HepG2 (cell line): ENCODE measurements around the gene TMEM131. TPM values are rescaled to one million over a fixed set of nuclear protein-coding genes. Genes with fewer than 3 reads are reported as not detected.

Source experiments
- ATAC-seq: fragments of 200-7000 bp; cut with Tn5 transposase; 3 replicates; pipeline ENCODE4 v1.9.1; 2020; ENCODE audit warnings: mild to moderate bottlenecking, moderate library complexity
- BruUV-seq: library from RNA; stranded (reverse); fragments of 400-500 nt; replicated peaks from 2 replicates; lab custom pipeline; 2021; lab: Mats Ljungman, UMichigan
- CTCF ChIA-PET: fragments of 300-600 bp; formaldehyde crosslinking; extraction: SDS; loops from one replicate; lab custom pipeline; 2021; ENCODE audit warnings: low total read pairs, inconsistent platforms, low intra/inter-chr PET ratio; lab: Yijun Ruan, JAX
- POLR2A ChIA-PET: fragments of 350-600 bp; sonication (Branson Sonifier 250); formaldehyde crosslinking; loops from one replicate; lab custom pipeline; 2020; ENCODE audit warnings: antibody characterized with exemption, inconsistent platforms; lab: Yijun Ruan, JAX
- DNase-seq: peaks from one replicate; pipeline ENCODE4 v3.0.0-alpha.2; 2015; ENCODE audit warnings: low spot score
- FAIRE-seq: peaks from 3 replicates; lab custom pipeline; 2011; peaks lifted over from hg19 to GRCh38; lab: Jason Lieb, UNC
- H2AFZ ChIP-seq: one replicate; pipeline ENCODE4 v1.6.1; 2011; ENCODE audit warnings: low read length, inconsistent platforms
- H3K27ac ChIP-seq: fragments of 300-600 bp; 3 replicates; pipeline ENCODE4 v1.8.0; 2011; ENCODE audit warnings: mixed run types, mild to moderate bottlenecking, mixed read lengths, low read length, inconsistent platforms; ENCODE audit not compliant: insufficient read depth; ENCODE audit errors: extremely low read length
- H3K27me3 ChIP-seq, 2 experiments: fragments of 200-600 bp in 1 of 2; 2 replicates in 1 of 2; 3 replicates in 1 of 2; pipeline versions ENCODE4 v1.6.0 to v1.8.0; 2011; ENCODE audit warnings: low read length in 2 of 2, mild to moderate bottlenecking in 2 of 2, moderate library complexity in 2 of 2, inconsistent platforms in 1 of 2; ENCODE audit not compliant: insufficient read depth in 2 of 2, control insufficient read depth in 1 of 2
- H3K36me3 ChIP-seq, 2 experiments: fragments of 200-600 bp in 1 of 2; replicated peaks in 1 of 2; 2 replicates in 1 of 2; 3 replicates in 1 of 2; pipeline versions ENCODE4 v1.5.1 to v1.8.0; 2011; ENCODE audit warnings: low read length in 2 of 2, inconsistent platforms in 1 of 2; ENCODE audit not compliant: insufficient read depth in 2 of 2, control insufficient read depth in 1 of 2
- H3K4me1 ChIP-seq: 2 replicates; pipeline ENCODE4 v1.5.1; 2012; ENCODE audit warnings: low read length, inconsistent platforms; ENCODE audit not compliant: insufficient read depth
- H3K4me2 ChIP-seq: 2 replicates; pipeline ENCODE4 v1.6.0; 2011; ENCODE audit warnings: low read depth, low read length, inconsistent platforms
- H3K4me3 ChIP-seq, 3 experiments: fragments of 200-600 bp in 1 of 3; sonication (generic), shearing (Covaris generic) in 1 of 3; replicated peaks in 1 of 3; 2 replicates each; pipeline ENCODE4 v1.5.1; 2011 to 2016; ENCODE audit warnings: low read length in 3 of 3, inconsistent platforms in 2 of 3, low read depth in 2 of 3, mild to moderate bottlenecking in 2 of 3, control low read depth in 1 of 3, mixed read lengths in 1 of 3; ENCODE audit not compliant: insufficient read depth in 1 of 3
- H3K79me2 ChIP-seq: one replicate; pipeline ENCODE4 v1.6.1; 2011; ENCODE audit warnings: low read length, inconsistent platforms; ENCODE audit not compliant: insufficient read depth
- H3K9ac ChIP-seq: 2 replicates; pipeline ENCODE4 v1.6.0; 2011; ENCODE audit warnings: mild to moderate bottlenecking, low read depth, low read length, inconsistent platforms; ENCODE audit not compliant: insufficient read depth
- H3K9me3 ChIP-seq: 2 replicates; pipeline ENCODE4 v1.5.1; 2012; ENCODE audit warnings: mild to moderate bottlenecking, low read length
- H4K20me1 ChIP-seq: 2 replicates; pipeline ENCODE4 v1.6.0; 2011; ENCODE audit warnings: inconsistent platforms, mild to moderate bottlenecking, low read length, moderate library complexity; ENCODE audit not compliant: insufficient read depth
- ARID3A ChIP-seq: IDR thresholded peaks from 2 replicates; pipeline ENCODE4 v1.6.1; 2012; ENCODE audit warnings: low read depth, low read length, improper control_type of control experiment
- EP300 ChIP-seq, 3 experiments: sonication (generic) in 1 of 3; formaldehyde crosslinking in 1 of 3; IDR thresholded peaks; 2 replicates each; pipeline versions ENCODE4 v1.5.1 to v1.6.1; 2011 to 2020; ENCODE audit warnings: low read depth in 2 of 3, low read length in 2 of 3, borderline replicate concordance in 1 of 3, improper control_type of control experiment in 1 of 3, mild to moderate bottlenecking in 1 of 3, missing genetic modification reagents in 1 of 3, moderate library complexity in 1 of 3
- HOMEZ ChIP-seq: IDR thresholded peaks from 2 replicates; pipeline ENCODE4 v1.6.1; 2016; ENCODE audit warnings: low read depth
- NR2C2 ChIP-seq: sonication (generic); formaldehyde crosslinking; IDR thresholded peaks from 2 replicates; pipeline ENCODE4 v1.4.0; 2020; ENCODE audit warnings: missing genetic modification reagents, mild to moderate bottlenecking, moderate library complexity, borderline replicate concordance
- NRL ChIP-seq: sonication (generic); formaldehyde crosslinking; IDR thresholded peaks from 2 replicates; pipeline ENCODE4 v1.5.0; 2020; ENCODE audit warnings: missing genetic modification reagents, mild to moderate bottlenecking, moderate library complexity, borderline replicate concordance
- PAXIP1 ChIP-seq: sonication (generic); formaldehyde crosslinking; conservative IDR thresholded peaks from 2 replicates; pipeline ENCODE4 v1.4.0; 2020; ENCODE audit warnings: mild to moderate bottlenecking, missing genetic modification reagents, moderate library complexity
- SAP130 ChIP-seq: IDR thresholded peaks from 2 replicates; pipeline ENCODE4 v1.6.1; 2016; ENCODE audit warnings: low read depth
- TBL1XR1 ChIP-seq: fragments of 150-350 bp; IDR thresholded peaks from 2 replicates; pipeline ENCODE4 v1.6.1; 2014; ENCODE audit warnings: borderline replicate concordance, low read length; ENCODE audit not compliant: partially characterized antibody
- THAP9 ChIP-seq: sonication (generic); formaldehyde crosslinking; IDR thresholded peaks from 2 replicates; pipeline ENCODE4; 2020; ENCODE audit warnings: missing genetic modification reagents, mild to moderate bottlenecking, borderline replicate concordance
- ZBTB38 ChIP-seq: sonication (generic); formaldehyde crosslinking; IDR thresholded peaks from 2 replicates; pipeline ENCODE4 v1.5.1; 2020; ENCODE audit warnings: mild to moderate bottlenecking, missing genetic modification reagents
- ZMYM4 ChIP-seq: sonication (generic); formaldehyde crosslinking; IDR thresholded peaks from 2 replicates; pipeline ENCODE4 v1.8.1; 2023; ENCODE audit warnings: mild to moderate bottlenecking, missing genetic modification reagents
- ZNF235 ChIP-seq: sonication (generic); formaldehyde crosslinking; IDR thresholded peaks from 2 replicates; pipeline ENCODE4 v1.8.1; 2023; ENCODE audit warnings: mild to moderate bottlenecking, missing genetic modification reagents, borderline replicate concordance
- ZNF768 ChIP-seq: sonication (generic); formaldehyde crosslinking; IDR thresholded peaks from 2 replicates; pipeline ENCODE4 v1.4.0; 2020; ENCODE audit warnings: missing genetic modification reagents
- WGBS: methylation state at CpG from one replicate; pipeline ENCODE4 v1.1.6; 2017; ENCODE audit warnings: low lambda C conversion rate; 5-methylcytosine and 5-hydroxymethylcytosine counted together
- in situ Hi-C: cut with HindIII; loops from 2 replicates; pipeline ENCODE4 v1.10.0; 2017; ENCODE audit warnings: low pct_unique_long_range_greater_than_20kb; ENCODE audit not compliant: extremely low pct_ligation_motif_present
- intact Hi-C: fragments of 100-400 bp; cut with micrococcal nuclease; formaldehyde crosslinking; loops from one replicate; pipeline ENCODE4 v1.10.0; 2022; ENCODE audit not compliant: unreplicated experiment
- polyA plus RNA-seq, 8 experiments: library from polyadenylated mRNA; depleted of rRNA in 3 of 8; stranded (reverse) in 7 of 8; unstranded in 1 of 8; fragments of >200 nt; fragmentation: Illumina TruSeq in 4 of 8; extraction: Trizol in 4 of 8; gene quantifications; 2 replicates each; pipeline versions ENCODE4 v1.2.1 to v1.2.3, GENCODE V29; 2011 to 2016; ENCODE audit warnings: low read depth in 4 of 8, missing spikeins in 1 of 8, mixed read lengths in 1 of 8; ENCODE audit not compliant: insufficient read depth in 1 of 8
- total RNA-seq, 5 experiments: library from RNA; depleted of rRNA; stranded (reverse); fragments of >200 nt; fragmentation: Illumina TruSeq; extraction: Trizol; gene quantifications; 2 replicates each; pipeline ENCODE4 v1.2.3, GENCODE V29; 2016; ENCODE audit warnings: low read depth in 1 of 5

Gene TMEM131
- total and polyA plus RNA-seq, 2 of the 13 experiments (the other 11 are each of a cell fraction or from before 2014, with no cell fraction given), result 17.9 to 19.5 TPM

- no TSS peak for BruUV-seq
- peaks cover under 1 to 2% of the 10 kb centered on the region in 2 experiments; a peak in 2 of 5 replicates for H3K27me3 ChIP-seq
- DNase-seq, result peak; percentile 55
- no peaks in the 10 kb centered on the region for H3K79me2 ChIP-seq
- FAIRE-seq, result peak; percentile 54
- H3K4me3 ChIP-seq, result no peak overlapping the region
- no peak overlapping the region for H3K9ac ChIP-seq
- no peaks in the 10 kb centered on the region for H3K9me3 ChIP-seq
- no peak overlapping the region for H2AFZ ChIP-seq
- ChIA-PET POLR2A (no interaction called here), CTCF (no interaction called here)
- in situ Hi-C loops, result loop anchor here (5.0 kb wide), 1 partner anchor 42 kb away; no protein-coding TSS in a partner anchor
- no peaks in the 10 kb centered on the region for H3K36me3 ChIP-seq
- H3K27ac ChIP-seq, result no peak overlapping the region
- H3K4me2 ChIP-seq, result 0 out of 2 replicates have a peak overlapping the region, but pooled peaks have one; percentile 2
- intact Hi-C loops, result no loop called here
- WGBS, result 51% methylated on average over 6 of the region's 6 CpGs
- ATAC-seq, result peak; percentile 18; the same call in 2 of the 3 replicates
- peaks cover 35% of the 10 kb centered on the region for H3K4me1 ChIP-seq
- no peaks in the 10 kb centered on the region for H4K20me1 ChIP-seq
- TF ChIP-seq ZNF768 (CRISPR knock-in tag), result peak; percentile 65; the same call in 1 of the 2 replicates
- no peak for TF ChIP-seq ZNF235
- peak in 1 of 2 experiments; percentile 38; a peak in 1 of 4 replicates for TF ChIP-seq EP300 (IDR thresholded peaks at IDR 0.05; ENCODE audit: low read depth in 2 of 2, low read length in 2 of 2)
- no peak for TF ChIP-seq EP300 (CRISPR knock-in tag; IDR thresholded peaks at IDR 0.05; ENCODE audit: borderline replicate concordance)
- TF ChIP-seq NRL (CRISPR knock-in tag), result no peak
- 0 out of 2 replicates have a peak, but pooled peaks have one; percentile 44 for TF ChIP-seq ZBTB38
- TF ChIP-seq ZMYM4 (CRISPR knock-in tag), result peak; percentile 75
- TF ChIP-seq THAP9 (CRISPR knock-in tag), result 0 out of 2 replicates have a peak, but pooled peaks have one; percentile 45
- no peak for TF ChIP-seq TBL1XR1
- TF ChIP-seq NR2C2 (CRISPR knock-in tag), result no peak
- TF ChIP-seq PAXIP1 (CRISPR knock-in tag), result 0 out of 2 replicates have a peak, but pooled peaks have one; percentile 25
- no peak for TF ChIP-seq ARID3A
- TF ChIP-seq HOMEZ, result peak; percentile 93; the same call in 1 of the 2 replicates
- 0 out of 2 replicates have a peak, but pooled peaks have one; percentile 33 for TF ChIP-seq SAP130 (CRISPR knock-in tag)
Observed at GRCh38 chr2:97743913-97744312, 251.8 kb downstream of the TMEM131 start.
